HCT116 (cell line): ENCODE results near the gene AQP6. TPM values are rescaled to one million over a fixed set of nuclear protein-coding genes. Genes with fewer than 3 reads are reported as not detected.

Source experiments
- ATAC-seq: fragments of 200-7000 bp; cut with Tn5 transposase; 2 replicates; pipeline ENCODE4 v1.9.1; 2020; ENCODE audit warnings: mild to moderate bottlenecking, moderate library complexity
- BruUV-seq: library from RNA; stranded (reverse); fragments of 400-500 nt; replicated peaks from 2 replicates; lab custom pipeline; 2021; lab: Mats Ljungman, UMichigan
- CTCF ChIA-PET: fragments of 300-600 bp; sonication (Branson Sonifier 250); formaldehyde crosslinking; loops from one replicate; lab custom pipeline; 2021; ENCODE audit warnings: antibody characterized with exemption; lab: Charles Lee
- POLR2A ChIA-PET: fragments of 300-600, 350-600 bp; sonication (Branson Sonifier 250); formaldehyde crosslinking; loops from one replicate; lab custom pipeline; 2021; ENCODE audit warnings: antibody characterized with exemption; lab: Charles Lee
- RAD21 ChIA-PET, 2 experiments: fragments of 300-600 bp; sonication (Branson Sonifier 250); formaldehyde crosslinking; loops; one replicate each; lab custom pipeline; 2023; ENCODE audit warnings: low total read pairs in 2 of 2; ENCODE audit not compliant: uncharacterized antibody in 2 of 2, unreplicated experiment in 2 of 2, low non-redundant PET in 1 of 2; lab: Charles Lee
- DNase-seq: peaks from one replicate; pipeline ENCODE4 v3.0.0-alpha.2; 2010; ENCODE audit warnings: low read depth, low spot score
- H2AFZ ChIP-seq: fragments of 200-600 bp; shearing (Covaris generic), sonication (generic); 2 replicates; pipeline ENCODE4 v1.6.1; 2017; ENCODE audit warnings: low read depth, mixed run types, mixed read lengths, antibody characterized with exemption, low read length; ENCODE audit not compliant: poor library complexity, severe bottlenecking
- H3K27ac ChIP-seq: 2 replicates; pipeline ENCODE4 v1.5.1; 2012; ENCODE audit warnings: low read depth, low read length
- H3K27me3 ChIP-seq: fragments of 200-600 bp; sonication (generic); 2 replicates; pipeline ENCODE4 v1.6.1; 2016; ENCODE audit warnings: mixed run types, low read length, mixed read lengths; ENCODE audit not compliant: insufficient read depth
- H3K36me3 ChIP-seq, 2 experiments: fragments of 200-500 bp in 1 of 2; fragments of 200-600 bp in 1 of 2; sonication (Bioruptor generic) in 1 of 2; sonication (generic) in 1 of 2; 2 replicates each; pipeline versions ENCODE4 v1.5.1 to v1.6.1; 2014 to 2016; ENCODE audit warnings: low read length in 2 of 2, inconsistent platforms in 1 of 2, mixed read lengths in 1 of 2, mixed run types in 1 of 2; ENCODE audit not compliant: insufficient read depth in 2 of 2, control insufficient read depth in 1 of 2
- H3K4me1 ChIP-seq, 2 experiments: fragments of 200-600 bp in 1 of 2; sonication (generic) in 1 of 2; 2 replicates each; pipeline versions ENCODE4 v1.5.1 to v1.6.1; 2012 to 2017; ENCODE audit warnings: low read length in 2 of 2, inconsistent platforms in 1 of 2, mild to moderate bottlenecking in 1 of 2, mixed read lengths in 1 of 2, mixed run types in 1 of 2, moderate library complexity in 1 of 2; ENCODE audit not compliant: insufficient read depth in 2 of 2, control insufficient read depth in 1 of 2
- H3K4me2 ChIP-seq: fragments of 200-600 bp; sonication (generic); 2 replicates; pipeline ENCODE4 v1.6.1; 2017; ENCODE audit warnings: mixed run types, low read length, mixed read lengths
- H3K4me3 ChIP-seq, 2 experiments: fragments of 200-600 bp in 1 of 2; sonication (generic) in 1 of 2; replicated peaks in 1 of 2; 2 replicates each; pipeline ENCODE4 v1.5.1; 2011 to 2016; ENCODE audit warnings: low read length in 2 of 2, control low read depth in 1 of 2, low read depth in 1 of 2, mild to moderate bottlenecking in 1 of 2, mixed read lengths in 1 of 2, mixed run types in 1 of 2
- H3K79me2 ChIP-seq: fragments of 200-600 bp; sonication (generic); 2 replicates; pipeline ENCODE4 v1.6.1; 2017; ENCODE audit warnings: mild to moderate bottlenecking, mixed run types, low read length, moderate library complexity, mixed read lengths; ENCODE audit not compliant: insufficient read depth
- H3K9ac ChIP-seq: fragments of 200-600 bp; sonication (generic); 2 replicates; pipeline ENCODE4 v1.6.1; 2016; ENCODE audit warnings: low read length, mixed read lengths
- H3K9me2 ChIP-seq: fragments of 200-600 bp; sonication (generic), shearing (Covaris generic); 2 replicates; pipeline ENCODE4 v1.6.1; 2017; ENCODE audit warnings: mixed run types, mild to moderate bottlenecking, moderate library complexity; ENCODE audit not compliant: insufficient read depth
- H3K9me3 ChIP-seq, 2 experiments: fragments of 200-500 bp in 1 of 2; fragments of 200-600 bp in 1 of 2; sonication (Bioruptor generic) in 1 of 2; sonication (generic) in 1 of 2; 2 replicates each; pipeline ENCODE4 v1.6.1; 2014 to 2017; ENCODE audit warnings: low read length in 2 of 2, mixed read lengths in 2 of 2, inconsistent platforms in 1 of 2, low read depth in 1 of 2, mild to moderate bottlenecking in 1 of 2, mixed run types in 1 of 2, moderate library complexity in 1 of 2; ENCODE audit not compliant: control insufficient read depth in 1 of 2, insufficient read depth in 1 of 2
- H4K20me1 ChIP-seq: fragments of 200-600 bp; sonication (generic), shearing (Covaris generic); 2 replicates; pipeline ENCODE4 v1.6.1; 2017; ENCODE audit warnings: mixed run types, mild to moderate bottlenecking, moderate library complexity; ENCODE audit not compliant: insufficient read depth
- ELF1 ChIP-seq: IDR thresholded peaks from 2 replicates; pipeline ENCODE4 v1.6.1; 2012; ENCODE audit warnings: low read depth, borderline replicate concordance
- FOSL1 ChIP-seq: IDR thresholded peaks from 2 replicates; pipeline ENCODE4 v1.6.1; 2012; ENCODE audit warnings: low read depth
- JUND ChIP-seq: IDR thresholded peaks from 2 replicates; pipeline ENCODE4 v1.6.1; 2012
- POLR2A ChIP-seq: IDR thresholded peaks from 2 replicates; pipeline ENCODE4 v1.7.0; 2011; ENCODE audit warnings: borderline replicate concordance; ENCODE audit not compliant: insufficient read depth, insufficient read length; ENCODE audit errors: extremely low read depth
- RAD21 ChIP-seq: IDR thresholded peaks from 2 replicates; pipeline ENCODE4 v1.6.1; 2012; ENCODE audit warnings: low read depth, mild to moderate bottlenecking
- TCF7L2 ChIP-seq: IDR thresholded peaks from 2 replicates; pipeline ENCODE4 v1.7.0; 2011; ENCODE audit warnings: borderline replicate concordance, inconsistent platforms; ENCODE audit not compliant: insufficient read depth, insufficient read length; ENCODE audit errors: extremely low read depth
- YY1 ChIP-seq: IDR thresholded peaks from 2 replicates; pipeline ENCODE4 v1.6.1; 2011; ENCODE audit warnings: low read length, low read depth, moderate library complexity, mild to moderate bottlenecking; ENCODE audit not compliant: insufficient replicate concordance; ENCODE audit errors: extremely low read depth
- ZFX ChIP-seq: fragments of 450-650 bp; IDR thresholded peaks from 2 replicates; pipeline ENCODE4 v1.6.1; 2017
- ZNF274 ChIP-seq: fragments of 200-500 bp; sonication (Bioruptor generic); IDR thresholded peaks from 2 replicates; pipeline ENCODE4 v1.6.1; 2014; ENCODE audit warnings: mild to moderate bottlenecking, low read depth, low read length, inconsistent platforms
- intact Hi-C: fragments of 100-400 bp; cut with micrococcal nuclease; formaldehyde crosslinking; loops from 2 replicates; pipeline ENCODE4 v1.10.0; 2022
- total RNA-seq: library from RNA; stranded (reverse); gene quantifications from one replicate; pipeline ENCODE4 v1.2.1, GENCODE V29; 2021; ENCODE audit not compliant: unreplicated experiment
- TF ChIP-seq, protein P1 (sequence below): IDR thresholded peaks from 2 replicates; pipeline ENCODE4 v1.6.1; 2012
- TF ChIP-seq, protein P2 (sequence below), 3 experiments: fragments of 200-600 bp in 1 of 3; sonication (generic) in 1 of 3; IDR thresholded peaks in 2 of 3; conservative IDR thresholded peaks in 1 of 3; 2 replicates each; pipeline ENCODE4 v1.5.1; 2012 to 2017; ENCODE audit warnings: low read depth in 2 of 3, low read length in 2 of 3, antibody characterized with exemption in 1 of 3, borderline replicate concordance in 1 of 3, control low read depth in 1 of 3, mild to moderate bottlenecking in 1 of 3, mixed read lengths in 1 of 3, mixed run types in 1 of 3, moderate library complexity in 1 of 3; ENCODE audit not compliant: insufficient read depth in 1 of 3

Gene AQP6
- total RNA-seq, 1 experiment from 2014 or later = not detected

DNA sequence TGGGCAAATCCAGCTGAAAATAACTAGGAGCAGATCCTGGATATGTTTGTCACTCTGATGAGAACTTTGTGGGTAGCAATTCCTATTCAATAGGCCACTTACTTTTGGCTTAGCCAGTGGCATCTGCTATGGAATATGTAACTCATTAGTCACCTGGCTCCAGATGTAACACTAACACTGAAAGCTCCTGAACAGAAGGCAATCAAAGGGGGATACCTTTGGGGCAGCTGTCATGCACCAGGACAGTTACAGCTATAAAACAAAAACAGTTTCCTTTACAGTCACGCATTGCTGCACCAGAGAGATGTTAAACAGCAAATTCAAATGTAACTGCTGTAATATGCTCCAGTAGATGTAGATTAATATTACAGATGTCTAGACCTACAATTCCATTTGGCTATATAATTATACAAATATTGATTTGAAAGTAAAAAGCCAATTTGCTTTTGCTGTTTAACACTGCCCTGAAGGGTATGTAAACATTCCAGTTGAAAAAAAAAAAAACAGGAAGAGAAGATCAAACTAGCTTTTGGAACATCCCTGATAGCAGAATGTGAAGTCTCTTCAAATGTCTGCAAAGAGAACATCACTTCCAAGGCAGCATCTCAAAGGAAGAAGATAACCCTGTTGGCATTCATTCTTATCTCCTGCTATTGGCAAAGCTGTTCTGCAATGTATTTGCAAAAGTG is 34.2 kb downstream of the AQP6 start:
- intact Hi-C loops = no loop called here
- ChIA-PET RAD21 (no interaction called here), POLR2A (no interaction called here), CTCF (interaction anchor here (1.5 kb wide), 1 partner anchor 40 kb away, joined by 3 read pairs; no protein-coding TSS in a partner anchor)
- H3K9ac ChIP-seq = no peak overlapping the region
- H3K27me3 ChIP-seq = no peaks in the 10 kb centered on the region
- H3K9me3 ChIP-seq = no peaks in the 10 kb centered on the region
- no peak overlapping the region for H2AFZ ChIP-seq
- TF ChIP-seq, protein P1, sequence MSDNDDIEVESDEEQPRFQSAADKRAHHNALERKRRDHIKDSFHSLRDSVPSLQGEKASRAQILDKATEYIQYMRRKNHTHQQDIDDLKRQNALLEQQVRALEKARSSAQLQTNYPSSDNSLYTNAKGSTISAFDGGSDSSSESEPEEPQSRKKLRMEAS = no peak
- TF ChIP-seq FOSL1 = no peak
- DNase-seq (no peak), ATAC-seq (no peak)
- H4K20me1 ChIP-seq = peaks cover 11% of the 10 kb centered on the region; the same call in 1 of the 2 replicates
- no peaks in the 10 kb centered on the region for H3K4me1 ChIP-seq
- H3K27ac ChIP-seq = no peak overlapping the region
- H3K79me2 ChIP-seq = peaks cover 81% of the 10 kb centered on the region
- BruUV-seq = no TSS peak
- H3K36me3 ChIP-seq = peaks cover 31 to 53% of the 10 kb centered on the region in 2 experiments
- H3K4me2 ChIP-seq = no peak overlapping the region
- H3K9me2 ChIP-seq = no peaks in the 10 kb centered on the region
- no peak overlapping the region for H3K4me3 ChIP-seq

- H3K9me2 ChIP-seq = no peaks in the 10 kb centered on the region
- no peak overlapping the region for H2AFZ ChIP-seq
- ATAC-seq = no peak
- BruUV-seq = TSS peak; percentile 26
- H3K27me3 ChIP-seq = no peaks in the 10 kb centered on the region
- H3K4me2 ChIP-seq = no peak overlapping the region
- H3K9me3 ChIP-seq = no peaks in the 10 kb centered on the region
- ChIA-PET POLR2A (no interaction called here), CTCF (interaction anchor here (0.8 kb wide), 1 partner anchor 26 kb away, joined by 3 read pairs; no protein-coding TSS in a partner anchor), RAD21 (no interaction called here)
- peaks cover 91% of the 10 kb centered on the region for H3K79me2 ChIP-seq
- H3K4me3 ChIP-seq = no peak overlapping the region
- H3K27ac ChIP-seq = no peak overlapping the region
- intact Hi-C loops = no loop called here
- no peak for DNase-seq
- no peak overlapping the region for H3K9ac ChIP-seq
- TF ChIP-seq, protein P1 = no peak
- no peak for TF ChIP-seq ELF1
- no peak for TF ChIP-seq ZNF274
- TF ChIP-seq ZFX = no peak
- TF ChIP-seq, protein P2, sequence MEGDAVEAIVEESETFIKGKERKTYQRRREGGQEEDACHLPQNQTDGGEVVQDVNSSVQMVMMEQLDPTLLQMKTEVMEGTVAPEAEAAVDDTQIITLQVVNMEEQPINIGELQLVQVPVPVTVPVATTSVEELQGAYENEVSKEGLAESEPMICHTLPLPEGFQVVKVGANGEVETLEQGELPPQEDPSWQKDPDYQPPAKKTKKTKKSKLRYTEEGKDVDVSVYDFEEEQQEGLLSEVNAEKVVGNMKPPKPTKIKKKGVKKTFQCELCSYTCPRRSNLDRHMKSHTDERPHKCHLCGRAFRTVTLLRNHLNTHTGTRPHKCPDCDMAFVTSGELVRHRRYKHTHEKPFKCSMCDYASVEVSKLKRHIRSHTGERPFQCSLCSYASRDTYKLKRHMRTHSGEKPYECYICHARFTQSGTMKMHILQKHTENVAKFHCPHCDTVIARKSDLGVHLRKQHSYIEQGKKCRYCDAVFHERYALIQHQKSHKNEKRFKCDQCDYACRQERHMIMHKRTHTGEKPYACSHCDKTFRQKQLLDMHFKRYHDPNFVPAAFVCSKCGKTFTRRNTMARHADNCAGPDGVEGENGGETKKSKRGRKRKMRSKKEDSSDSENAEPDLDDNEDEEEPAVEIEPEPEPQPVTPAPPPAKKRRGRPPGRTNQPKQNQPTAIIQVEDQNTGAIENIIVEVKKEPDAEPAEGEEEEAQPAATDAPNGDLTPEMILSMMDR (IDR thresholded peaks at IDR 0.05 in 2 of 3, conservative IDR thresholded peaks at IDR 0.05 in 1 of 3; ENCODE audit: borderline replicate concordance in 1 of 3, insufficient read depth in 1 of 3, low read depth in 2 of 3, low read length in 2 of 3) = no peak
- no peak for TF ChIP-seq YY1
- TF ChIP-seq RAD21 = no peak
- TF ChIP-seq JUND = no peak
- no peak for TF ChIP-seq TCF7L2
- TF ChIP-seq POLR2A = no peak
- H3K36me3 ChIP-seq = peaks cover 23 to 34% of the 10 kb centered on the region in 2 experiments; a peak in 3 of 4 replicates
- no peaks in the 10 kb centered on the region for H3K4me1 ChIP-seq
- H4K20me1 ChIP-seq = no peaks in the 10 kb centered on the region; the same call in 1 of the 2 replicates
Observed at GRCh38 chr12:50013361-50014147, 40.8 kb downstream of the AQP6 start.
